GM23248 (cell line): Measurements from ENCODE around the gene NTHL1. TPM values are rescaled to one million over a fixed set of nuclear protein-coding genes. Genes with fewer than 3 reads are reported as not detected.

ENCODE experiments used
- DNase-seq: peaks from one replicate; pipeline ENCODE4 v3.0.0-alpha.2; 2015
- H2AFZ ChIP-seq: fragments of 200-600 bp; sonication (generic); 2 replicates; pipeline ENCODE4 v1.6.1; 2016; ENCODE audit warnings: antibody characterized with exemption
- H3F3A ChIP-seq: fragments of 200-600 bp; sonication (generic); 2 replicates; pipeline ENCODE4 v1.6.1; 2016; ENCODE audit warnings: mild to moderate bottlenecking, antibody characterized with exemption, mixed run types; ENCODE audit not compliant: insufficient read depth
- H3K27ac ChIP-seq: fragments of 200-600 bp; sonication (generic); 2 replicates; pipeline ENCODE4 v1.5.1; 2016; ENCODE audit warnings: mild to moderate bottlenecking
- H3K27me3 ChIP-seq: fragments of 200-600 bp; sonication (generic); replicated peaks from 2 replicates; pipeline ENCODE4 v1.6.1; 2016; ENCODE audit warnings: mild to moderate bottlenecking; ENCODE audit not compliant: insufficient read depth
- H3K36me3 ChIP-seq: fragments of 200-600 bp; sonication (generic); 2 replicates; pipeline ENCODE4 v1.6.1; 2016; ENCODE audit warnings: low read depth, mild to moderate bottlenecking
- H3K4me1 ChIP-seq: fragments of 200-600 bp; sonication (generic); 2 replicates; pipeline ENCODE4 v1.6.1; 2016; ENCODE audit warnings: mild to moderate bottlenecking; ENCODE audit not compliant: insufficient read depth
- H3K4me2 ChIP-seq: fragments of 200-600 bp; sonication (generic); one replicate; pipeline ENCODE4 v1.6.1; 2016; ENCODE audit warnings: mild to moderate bottlenecking; ENCODE audit not compliant: unreplicated experiment
- H3K4me3 ChIP-seq: fragments of 200-600 bp; sonication (generic); 2 replicates; pipeline ENCODE4 v1.5.1; 2016; ENCODE audit warnings: mild to moderate bottlenecking
- H3K79me2 ChIP-seq: fragments of 200-600 bp; sonication (generic); 2 replicates; pipeline ENCODE4 v1.6.1; 2016; ENCODE audit warnings: mild to moderate bottlenecking; ENCODE audit not compliant: insufficient read depth
- H3K9ac ChIP-seq: fragments of 200-600 bp; sonication (generic); 2 replicates; pipeline ENCODE4 v1.6.1; 2016; ENCODE audit warnings: mild to moderate bottlenecking
- H3K9me2 ChIP-seq: fragments of 200-600 bp; sonication (generic); 2 replicates; pipeline ENCODE4 v1.6.1; 2016; ENCODE audit warnings: mixed run types, mild to moderate bottlenecking, moderate library complexity; ENCODE audit not compliant: insufficient read depth
- H3K9me3 ChIP-seq: fragments of 200-600 bp; sonication (generic); one replicate; pipeline ENCODE4 v1.6.1; 2017; ENCODE audit warnings: low read depth
- H4K20me1 ChIP-seq: fragments of 200-600 bp; sonication (generic); 2 replicates; pipeline ENCODE4 v1.6.0; 2016; ENCODE audit not compliant: insufficient read depth
- EZH2 ChIP-seq: fragments of 200-600 bp; sonication (generic); IDR thresholded peaks from 2 replicates; pipeline ENCODE4 v1.6.1; 2018; ENCODE audit warnings: antibody characterized with exemption, mild to moderate bottlenecking; ENCODE audit not compliant: insufficient read depth, poor library complexity, severe bottlenecking
- EZH2phosphoT487 ChIP-seq: fragments of 200-600 bp; sonication (generic); IDR thresholded peaks from 2 replicates; pipeline ENCODE4 v1.6.1; 2018; ENCODE audit warnings: antibody characterized with exemption, moderate library complexity, mild to moderate bottlenecking, low read depth; ENCODE audit not compliant: insufficient read depth
- WGBS, 2 experiments: methylation state at CpG; one replicate each; pipeline ENCODE4 v1.1.6; 2015 to 2017; ENCODE audit warnings: low lambda C conversion rate in 2 of 2, low coverage in 1 of 2; ENCODE audit errors: missing lambda C conversion rate in 2 of 2; 5-methylcytosine and 5-hydroxymethylcytosine counted together
- in situ Hi-C: fragments of 300-500 bp; cut with MboI; formaldehyde crosslinking; loops from 2 replicates; pipeline ENCODE4 v1.15.0; 2020
- microRNA counts: library from miRNA; unstranded; fragments of <30 nt; microRNA quantifications from one replicate; lab custom pipeline; 2016
- microRNA-seq: library from miRNA; unstranded; fragments of <30 nt; microRNA quantifications from one replicate; pipeline ENCODE4, GENCODE V29; 2016; ENCODE audit warnings: borderline number of aligned reads
- polyA plus RNA-seq: library from polyadenylated mRNA; unstranded; fragments of >200 nt; fragmentation: Nextera tagmentation; extraction: Ambion mirVana; gene quantifications from 2 replicates; pipeline ENCODE4 v1.2.1, GENCODE V29; 2016
- small RNA-seq: library from RNA; depleted of rRNA; stranded (forward); fragments of <200 nt; gene quantifications from one replicate; pipeline ENCODE3, GENCODE V24; 2014; ENCODE audit warnings: low read depth, low replicate concordance
- total RNA-seq: library from RNA; depleted of rRNA; stranded (reverse); fragments of >200 nt; shearing (Covaris generic); gene quantifications from 2 replicates; pipeline ENCODE4 v1.2.3, GENCODE V29; 2014; rRNA removed

The NTHL1 gene
- total and polyA plus RNA-seq, 2 experiments from 2014 or later = 20.3 to 22.8 TPM

DNA sequence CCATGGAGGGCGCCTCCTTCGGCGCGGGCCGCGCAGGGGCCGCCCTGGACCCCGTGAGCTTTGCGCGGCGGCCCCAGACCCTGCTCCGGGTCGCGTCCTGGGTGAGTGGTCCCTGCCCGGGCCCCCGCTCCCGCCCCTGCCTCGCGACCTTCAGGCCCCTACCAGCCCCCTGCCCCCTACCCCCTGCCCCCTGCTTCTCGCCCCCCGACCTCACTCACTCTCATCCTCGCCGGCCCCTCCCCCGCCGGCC is 57.6 kb downstream of the NTHL1 start:
- Histone ChIP-seq H3K36me3 (no peaks in the 10 kb centered on the region), H3K4me1 (no peaks in the 10 kb centered on the region), H4K20me1 (no peaks in the 10 kb centered on the region), H3K79me2 (peaks cover 8% of the 10 kb centered on the region; the same call in 1 of the 2 replicates), H3K9me3 (no peaks in the 10 kb centered on the region), H3K4me3 (no peak overlapping the region), H3K27me3 (peaks cover 21% of the 10 kb centered on the region; the same call in 1 of the 2 replicates), H3K27ac (no peak overlapping the region), H3K4me2 (no peak overlapping the region), H3F3A (peaks cover 10% of the 10 kb centered on the region; the same call in 1 of the 2 replicates), H3K9ac (no peak overlapping the region), H3K9me2 (no peaks in the 10 kb centered on the region), H2AFZ (no peak overlapping the region)
- 0 to 10% methylated on average over 7 to 23 of the region's 25 CpGs for WGBS, 2 experiments
- in situ Hi-C loops = no loop called here
- no peak for DNase-seq
- TF ChIP-seq EZH2 = no peak
- TF ChIP-seq EZH2phosphoT487 = no peak

MicroRNAs within 50 kb of the gene (microRNA counts, 767-probe panel; counts per million panel counts)
- microRNA hsa-miR-1225-3p (lab: Ali Mortazavi, UCI) (447 counts per million, percentile 86 among the panel's probes with 10 or more counts), microRNA hsa-miR-1225-5p (lab: Ali Mortazavi, UCI) (447 counts per million, percentile 86 among the panel's probes with 10 or more counts)

Small RNA genes within 50 kb of the gene (microRNA-seq; reads per million reads assigned to microRNA genes)
- gene MIR1225 = not detected

Small RNA genes within 50 kb of the gene (small RNA-seq; reads per million reads assigned to genes)
- gene MIR1225 (not detected), gene RN7SL219P (not detected)

Other genes with a start within 250 kb of the NTHL1 start
- gene HAGH, start 221.0 kb downstream of the NTHL1 start, total RNA-seq = 48.4 and 76.5 TPM in 2 replicates
- 45.5 and 48.9 TPM in 2 replicates for gene HAGH, start 221.0 kb downstream of the NTHL1 start, polyA plus RNA-seq
- 40.9 and 55.3 TPM in 2 replicates for gene FAHD1, start 220.6 kb downstream of the NTHL1 start, total RNA-seq
- 39.7 and 40.6 TPM in 2 replicates for gene FAHD1, start 220.6 kb downstream of the NTHL1 start, polyA plus RNA-seq
- 0.38 TPM in 1 of 2 replicates, not detected in the other for gene MEIOB, start 175.7 kb downstream of the NTHL1 start, total RNA-seq
- gene MEIOB, start 175.7 kb downstream of the NTHL1 start, polyA plus RNA-seq = 0.14 TPM in 1 of 2 replicates, not detected in the other
- not detected in 2 replicates for gene HS3ST6, start 129.4 kb downstream of the NTHL1 start, total RNA-seq
- gene HS3ST6, start 129.4 kb downstream of the NTHL1 start, polyA plus RNA-seq = not detected in 2 replicates
- gene MSRB1, start 104.6 kb downstream of the NTHL1 start, total RNA-seq = 13.9 and 14.1 TPM in 2 replicates
- 26.9 and 27.4 TPM in 2 replicates for gene MSRB1, start 104.6 kb downstream of the NTHL1 start, polyA plus RNA-seq
- not detected in 2 replicates for gene RPL3L, start 93.1 kb downstream of the NTHL1 start, total RNA-seq
- gene RPL3L, start 93.1 kb downstream of the NTHL1 start, polyA plus RNA-seq = not detected in 2 replicates
- 136 and 220 TPM in 2 replicates for gene NDUFB10, start 88.3 kb downstream of the NTHL1 start, total RNA-seq
- gene NDUFB10, start 88.3 kb downstream of the NTHL1 start, polyA plus RNA-seq = 266 and 279 TPM in 2 replicates
- 1,339 and 1,536 TPM in 2 replicates for gene RPS2, start 83.0 kb downstream of the NTHL1 start, total RNA-seq
- gene RPS2, start 83.0 kb downstream of the NTHL1 start, polyA plus RNA-seq = 1,060 and 1,077 TPM in 2 replicates
- not detected in 2 replicates for gene RNF151, start 81.0 kb downstream of the NTHL1 start, total RNA-seq
- 0.25 TPM in 1 of 2 replicates, not detected in the other for gene RNF151, start 81.0 kb downstream of the NTHL1 start, polyA plus RNA-seq
- 43.7 and 68.5 TPM in 2 replicates for gene TBL3, start 75.8 kb downstream of the NTHL1 start, total RNA-seq
- 46.8 and 52.0 TPM in 2 replicates for gene TBL3, start 75.8 kb downstream of the NTHL1 start, polyA plus RNA-seq
- gene NOXO1, start 66.4 kb downstream of the NTHL1 start, total RNA-seq = not detected in 2 replicates
- 0.23 TPM in 1 of 2 replicates, not detected in the other for gene NOXO1, start 66.4 kb downstream of the NTHL1 start, polyA plus RNA-seq
- gene GFER, start 63.6 kb downstream of the NTHL1 start, total RNA-seq = 16.4 and 26.4 TPM in 2 replicates
- gene GFER, start 63.6 kb downstream of the NTHL1 start, polyA plus RNA-seq = 31.0 and 31.6 TPM in 2 replicates
- gene SYNGR3, start 57.9 kb downstream of the NTHL1 start, total RNA-seq = 0.22 and 0.76 TPM in 2 replicates
- gene SYNGR3, start 57.9 kb downstream of the NTHL1 start, polyA plus RNA-seq = 0.72 and 1.3 TPM in 2 replicates
- gene ZNF598, start 38.0 kb downstream of the NTHL1 start, total RNA-seq = 21.2 and 23.4 TPM in 2 replicates
- 12.2 and 14.1 TPM in 2 replicates for gene ZNF598, start 38.0 kb downstream of the NTHL1 start, polyA plus RNA-seq
- gene NPW, start 28.0 kb downstream of the NTHL1 start, total RNA-seq = not detected in 2 replicates
- 2.1 and 3.0 TPM in 2 replicates for gene NPW, start 28.0 kb downstream of the NTHL1 start, polyA plus RNA-seq
- gene NHERF2, start 20.9 kb downstream of the NTHL1 start, total RNA-seq = 27.3 and 39.7 TPM in 2 replicates
- 29.0 and 45.1 TPM in 2 replicates for gene NHERF2, start 20.9 kb downstream of the NTHL1 start, polyA plus RNA-seq
- gene TSC2, start 151 bp upstream of the NTHL1 start, total RNA-seq = 53.7 and 84.6 TPM in 2 replicates
- gene TSC2, start 151 bp upstream of the NTHL1 start, polyA plus RNA-seq = 43.3 and 52.2 TPM in 2 replicates
- gene PKD1, start 88.1 kb upstream of the NTHL1 start, total RNA-seq = 200 and 201 TPM in 2 replicates
- 43.7 and 48.4 TPM in 2 replicates for gene PKD1, start 88.1 kb upstream of the NTHL1 start, polyA plus RNA-seq
- gene RAB26, start 100.8 kb upstream of the NTHL1 start, total RNA-seq = not detected in 2 replicates
- gene RAB26, start 100.8 kb upstream of the NTHL1 start, polyA plus RNA-seq = 0.30 and 0.71 TPM in 2 replicates
- 72.7 and 74.2 TPM in 2 replicates for gene TRAF7, start 107.9 kb upstream of the NTHL1 start, total RNA-seq
- gene TRAF7, start 107.9 kb upstream of the NTHL1 start, polyA plus RNA-seq = 28.8 and 29.3 TPM in 2 replicates
- gene CASKIN1, start 148.8 kb upstream of the NTHL1 start, total RNA-seq = under 0.01 TPM in 1 of 2 replicates, not detected in the other
- not detected in 2 replicates for gene CASKIN1, start 148.8 kb upstream of the NTHL1 start, polyA plus RNA-seq
- gene MLST8, start 157.6 kb upstream of the NTHL1 start, total RNA-seq = 58.6 and 62.9 TPM in 2 replicates
- 46.5 and 54.6 TPM in 2 replicates for gene MLST8, start 157.6 kb upstream of the NTHL1 start, polyA plus RNA-seq
- 2.1 and 2.9 TPM in 2 replicates for gene BRICD5, start 163.0 kb upstream of the NTHL1 start, total RNA-seq
- gene BRICD5, start 163.0 kb upstream of the NTHL1 start, polyA plus RNA-seq = 0.22 and 0.56 TPM in 2 replicates
- gene PGP, start 167.0 kb upstream of the NTHL1 start, total RNA-seq = 21.4 and 25.5 TPM in 2 replicates
- 10.1 TPM in 2 replicates for gene PGP, start 167.0 kb upstream of the NTHL1 start, polyA plus RNA-seq
- 32.7 and 41.5 TPM in 2 replicates for gene E4F1, start 175.8 kb upstream of the NTHL1 start, total RNA-seq
- gene E4F1, start 175.8 kb upstream of the NTHL1 start, polyA plus RNA-seq = 13.5 and 15.5 TPM in 2 replicates
- gene DNASE1L2, start 188.6 kb upstream of the NTHL1 start, total RNA-seq = 0.13 TPM in 1 of 2 replicates, not detected in the other
- 0.80 and 0.89 TPM in 2 replicates for gene DNASE1L2, start 188.6 kb upstream of the NTHL1 start, polyA plus RNA-seq
- 53.2 and 92.0 TPM in 2 replicates for gene ECI1, start 203.8 kb upstream of the NTHL1 start, total RNA-seq
- gene ECI1, start 203.8 kb upstream of the NTHL1 start, polyA plus RNA-seq = 106 and 116 TPM in 2 replicates
- 104 and 115 TPM in 2 replicates for gene RNPS1, start 220.3 kb upstream of the NTHL1 start, total RNA-seq
- gene RNPS1, start 220.3 kb upstream of the NTHL1 start, polyA plus RNA-seq = 176 and 181 TPM in 2 replicates